Ovary (tissue), 9 donors: ENCODE measurements around the gene GREM2. TPM values are rescaled to one million over a fixed set of nuclear protein-coding genes. Genes with fewer than 3 reads are reported as not detected.

ENCODE experiments used
- DNase-seq, 5 donors: peaks; one replicate each; pipeline ENCODE4 v3.0.0-alpha.2; 2019 to 2020
- H3K27ac ChIP-seq, 2 donors: fragments of 200-600 bp; one replicate each; pipeline versions ENCODE4 v1.5.1 to v1.8.0; 2019 to 2022
- H3K27me3 ChIP-seq: fragments of 200-600 bp; one replicate; pipeline ENCODE4 v1.8.0; 2022
- H3K36me3 ChIP-seq: fragments of 200-600 bp; sonication (generic); one replicate; pipeline ENCODE4 v1.5.1; 2019
- H3K4me1 ChIP-seq: one replicate; pipeline ENCODE4 v1.8.1; 2013; ENCODE audit warnings: mild to moderate bottlenecking, moderate library complexity; ENCODE audit not compliant: insufficient read depth
- H3K4me3 ChIP-seq: fragments of 200-600 bp; sonication (generic); one replicate; pipeline ENCODE4 v1.5.1; 2017
- H3K9me3 ChIP-seq, 2 donors: fragments of 200-600 bp in 1 of 2; sonication (generic) in 1 of 2; one replicate each; pipeline versions ENCODE4 v1.5.1 to v1.8.1; 2013 to 2019; ENCODE audit warnings: mild to moderate bottlenecking in 1 of 2, moderate library complexity in 1 of 2
- EP300 ChIP-seq: sonication (generic); formaldehyde crosslinking; IDR thresholded peaks from one replicate; pipeline ENCODE4 v1.6.1; 2017; ENCODE audit warnings: antibody characterized with exemption
- POLR2A ChIP-seq: fragments of 450-650 bp; IDR thresholded peaks from one replicate; pipeline ENCODE4 v1.6.1; 2017; ENCODE audit warnings: antibody characterized with exemption, mild to moderate bottlenecking, moderate library complexity
- WGBS, 3 donors: extraction: QIAGEN DNeasy Blood & Tissue Kit in 1 of 3; methylation state at CpG; one replicate each; pipeline versions ENCODE4 v1.1.5 to v1.1.7; 2013 to 2017; 5-methylcytosine and 5-hydroxymethylcytosine counted together
- intact Hi-C, 4 donors: fragments of 100-400 bp; cut with DNase I; formaldehyde crosslinking; loops; one replicate each; pipeline versions ENCODE4 v1.11.0 to v1.15.1; 2022 to 2023
- polyA plus RNA-seq, 2 donors: library from polyadenylated mRNA; stranded (reverse); fragments of 200-250 nt in 1 of 2; fragments of 350-450 nt in 1 of 2; fragmentation: Illumina TruSeq in 1 of 2; extraction: RNeasy Lipid Tissue Mini Kit (QIAGEN cat#74804) in 1 of 2; gene quantifications; one replicate each; pipeline ENCODE4 v1.2.3, GENCODE V29; 2013 to 2014
- total RNA-seq, 7 donors: library from RNA; depleted of rRNA in 2 of 7; stranded (reverse); fragments of >200 nt in 2 of 7; fragmentation: NEBNext Ultra II Directional in 3 of 7; extraction: Animal tissue kit (Norgen Biotek cat#: 25700) in 3 of 7; gene quantifications; one replicate each; pipeline versions ENCODE4 v1.1.0 to v1.2.4, GENCODE V29; 2016 to 2023
- TF ChIP-seq, protein P1 (sequence below), 3 donors: fragments of 450-650 bp in 2 of 3; fragments of 200-600 bp in 1 of 3; IDR thresholded peaks; one replicate each; pipeline versions ENCODE4 v1.5.1 to v1.8.0; 2016 to 2022; ENCODE audit warnings: antibody characterized with exemption in 3 of 3, mild to moderate bottlenecking in 1 of 3
- donor health status: DM: no; HTN: no; CAD: no; lungs with moderate emphysema.
- donor health status: DM: no; HTN: no; CAD: no.
- donor health status: Bipolar disorder and iron deficiency.
- donor health status: DM: yes; HTN: yes; CAD: no.
- donor health status: DM: no; HTN: no; CAD: no.
- donor health status: DM: yes; HTN: yes; CAD: no.

Gene GREM2
- total and polyA plus RNA-seq, 9 donors = 0.95 to 16.7 (median 5.4) TPM

DNA sequence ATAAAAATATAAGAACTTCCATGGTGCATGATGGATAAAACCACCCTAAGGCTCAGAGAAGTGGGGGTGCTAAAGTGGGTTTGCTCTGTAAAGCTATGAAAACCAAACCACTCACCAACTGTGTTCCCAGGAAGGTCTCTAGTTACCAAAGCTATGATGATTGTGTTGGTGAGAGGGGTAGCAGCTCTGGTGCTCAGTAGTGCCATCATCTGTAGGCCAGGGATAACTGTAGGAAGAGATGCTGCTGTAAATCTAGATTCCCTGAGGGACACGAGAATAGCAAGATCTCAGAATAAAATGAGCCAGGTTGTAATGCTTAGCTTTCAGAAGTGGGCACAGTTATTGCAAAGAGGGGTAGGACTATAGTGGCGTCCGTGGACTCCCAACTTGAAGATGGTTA, 124.5 kb downstream of the GREM2 start:
- Histone ChIP-seq H3K36me3 (no peaks in the 10 kb centered on the region), H3K4me3 (no peak overlapping the region), H3K27ac (no peak overlapping the region), H3K9me3 (no peaks in the 10 kb centered on the region), H3K4me1 (no peaks in the 10 kb centered on the region), H3K27me3 (no peaks in the 10 kb centered on the region)
- intact Hi-C loops = no loop called here
- no peak for DNase-seq
- TF ChIP-seq, protein P1, sequence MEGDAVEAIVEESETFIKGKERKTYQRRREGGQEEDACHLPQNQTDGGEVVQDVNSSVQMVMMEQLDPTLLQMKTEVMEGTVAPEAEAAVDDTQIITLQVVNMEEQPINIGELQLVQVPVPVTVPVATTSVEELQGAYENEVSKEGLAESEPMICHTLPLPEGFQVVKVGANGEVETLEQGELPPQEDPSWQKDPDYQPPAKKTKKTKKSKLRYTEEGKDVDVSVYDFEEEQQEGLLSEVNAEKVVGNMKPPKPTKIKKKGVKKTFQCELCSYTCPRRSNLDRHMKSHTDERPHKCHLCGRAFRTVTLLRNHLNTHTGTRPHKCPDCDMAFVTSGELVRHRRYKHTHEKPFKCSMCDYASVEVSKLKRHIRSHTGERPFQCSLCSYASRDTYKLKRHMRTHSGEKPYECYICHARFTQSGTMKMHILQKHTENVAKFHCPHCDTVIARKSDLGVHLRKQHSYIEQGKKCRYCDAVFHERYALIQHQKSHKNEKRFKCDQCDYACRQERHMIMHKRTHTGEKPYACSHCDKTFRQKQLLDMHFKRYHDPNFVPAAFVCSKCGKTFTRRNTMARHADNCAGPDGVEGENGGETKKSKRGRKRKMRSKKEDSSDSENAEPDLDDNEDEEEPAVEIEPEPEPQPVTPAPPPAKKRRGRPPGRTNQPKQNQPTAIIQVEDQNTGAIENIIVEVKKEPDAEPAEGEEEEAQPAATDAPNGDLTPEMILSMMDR (IDR thresholded peaks at IDR 0.05) = no peak
- TF ChIP-seq POLR2A (no peak), EP300 (no peak)
- 77 to 82% (median 77%) methylated on average over 3 of the region's 3 CpGs for WGBS, 3 donors

DNA sequence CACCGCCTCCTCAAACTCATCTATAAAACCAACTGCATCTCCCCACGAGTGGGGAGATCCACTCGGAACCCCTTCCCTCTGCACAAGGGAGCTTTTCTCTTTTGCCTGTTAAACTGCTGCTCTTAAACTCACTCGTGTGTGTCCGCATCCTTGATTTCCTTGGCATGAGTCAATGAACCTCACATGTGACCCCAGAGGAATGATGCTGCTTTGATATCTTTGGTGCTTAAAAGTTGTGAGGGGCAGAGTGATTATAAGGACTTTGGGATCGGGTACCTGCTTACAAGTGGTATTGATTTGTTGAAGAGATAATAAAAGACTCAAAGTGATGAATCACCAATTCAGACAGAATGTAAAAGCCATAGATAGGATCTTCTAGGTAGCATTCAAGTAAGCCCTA, 125.3 kb downstream of the GREM2 start:
- no peak for DNase-seq
- no peaks in the 10 kb centered on the region for H3K4me1 ChIP-seq
- intact Hi-C loops = no loop called here
- 66 to 78% (median 66%) methylated on average over 6 of the region's 6 CpGs for WGBS, 3 donors
- H3K9me3 ChIP-seq = no peaks in the 10 kb centered on the region
- no peaks in the 10 kb centered on the region for H3K36me3 ChIP-seq
- TF ChIP-seq, protein P1 (IDR thresholded peaks at IDR 0.05) = no peak
- TF ChIP-seq EP300 = no peak
- TF ChIP-seq POLR2A = no peak
- no peak overlapping the region for H3K27ac ChIP-seq
- no peak overlapping the region for H3K4me3 ChIP-seq
- no peaks in the 10 kb centered on the region for H3K27me3 ChIP-seq

DNA sequence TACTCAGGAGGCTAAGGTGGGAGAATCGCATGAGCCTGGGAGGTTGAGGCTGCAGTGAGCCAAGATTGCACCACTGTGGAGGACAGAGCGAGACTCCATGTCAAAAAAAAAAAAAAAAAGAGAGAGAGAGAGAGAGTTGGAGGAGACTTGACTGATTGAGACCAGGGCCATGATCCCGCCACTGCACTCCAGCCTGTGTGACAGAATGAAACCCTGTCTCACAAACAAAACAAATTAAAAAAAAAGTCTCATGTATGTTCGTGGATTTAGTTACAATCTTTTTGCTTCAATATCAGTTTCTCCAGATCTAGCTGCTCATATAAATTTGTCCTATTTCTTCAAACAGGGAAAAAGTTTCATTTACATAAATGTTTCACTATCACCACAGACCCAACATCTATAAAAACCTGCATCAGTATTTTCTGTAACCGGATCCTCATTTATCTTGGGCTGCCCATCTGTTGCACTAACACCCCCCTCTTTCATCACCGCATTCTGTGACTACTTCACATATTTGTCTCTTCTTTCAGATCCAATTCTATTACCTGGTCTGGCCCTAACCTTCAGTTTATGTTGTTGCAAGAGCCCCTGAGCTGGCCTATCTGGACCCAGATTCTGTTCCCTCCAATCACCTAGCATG, 127.0 kb downstream of the GREM2 start:
- WGBS, 3 donors = 78 to 79% (median 79%) methylated on average over 6 of the region's 6 CpGs
- H3K36me3 ChIP-seq = no peaks in the 10 kb centered on the region
- H3K9me3 ChIP-seq = no peaks in the 10 kb centered on the region
- H3K27ac ChIP-seq = no peak overlapping the region
- H3K4me1 ChIP-seq = no peaks in the 10 kb centered on the region
- H3K27me3 ChIP-seq = no peaks in the 10 kb centered on the region
- no peak for DNase-seq
- TF ChIP-seq, protein P1 (IDR thresholded peaks at IDR 0.05) = no peak
- TF ChIP-seq EP300 (no peak), POLR2A (no peak)
- intact Hi-C loops = no loop called here
- no peak overlapping the region for H3K4me3 ChIP-seq

DNA sequence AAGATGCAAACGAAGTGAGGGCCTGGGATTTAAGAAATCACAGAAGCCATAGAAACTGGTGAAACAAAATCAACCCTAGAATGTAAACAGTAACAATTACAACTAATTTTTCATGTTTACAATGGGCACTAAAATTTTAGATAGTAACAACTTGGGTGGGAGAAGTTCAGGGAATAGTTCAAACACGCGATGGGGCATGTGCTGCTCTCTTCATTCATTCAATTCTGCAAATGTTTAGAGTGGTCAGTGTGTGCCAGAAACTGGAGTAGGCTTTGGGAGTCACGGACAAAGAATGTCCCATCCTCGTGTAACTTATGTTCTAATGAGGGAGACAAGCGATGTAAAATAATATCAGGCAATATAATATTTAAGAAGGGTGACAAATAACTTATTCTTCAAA, 133.4 kb downstream of the GREM2 start:
- DNase-seq = no peak

More for the DNA sequence above, 133.4 kb downstream of the GREM2 start:
- intact Hi-C loops = no loop called here
- H3K27me3 ChIP-seq = no peaks in the 10 kb centered on the region
- H3K4me1 ChIP-seq = no peaks in the 10 kb centered on the region
- no peaks in the 10 kb centered on the region for H3K36me3 ChIP-seq
- WGBS, 3 donors = 80 to 92% (median 82%) methylated on average over 6 of the region's 6 CpGs
- TF ChIP-seq, protein P1 (IDR thresholded peaks at IDR 0.05) = no peak
- TF ChIP-seq EP300 = no peak
- no peak for TF ChIP-seq POLR2A
- no peak overlapping the region for H3K27ac ChIP-seq
- no peaks in the 10 kb centered on the region for H3K9me3 ChIP-seq
- no peak overlapping the region for H3K4me3 ChIP-seq
